Measurements from ENCODE around the gene CYP3A7.
"Not testable (repeated sequence)": the region's sequence is repeated elsewhere in the genome, so short reads cannot be mapped to it uniquely, and the experiment has no call there.

CYP3A7 gene

GRCh38 chr7:99698867-99699730 lies 35.9 kb downstream of the CYP3A7 start:
- not testable (repeated sequence) for DNase-seq

DNA sequence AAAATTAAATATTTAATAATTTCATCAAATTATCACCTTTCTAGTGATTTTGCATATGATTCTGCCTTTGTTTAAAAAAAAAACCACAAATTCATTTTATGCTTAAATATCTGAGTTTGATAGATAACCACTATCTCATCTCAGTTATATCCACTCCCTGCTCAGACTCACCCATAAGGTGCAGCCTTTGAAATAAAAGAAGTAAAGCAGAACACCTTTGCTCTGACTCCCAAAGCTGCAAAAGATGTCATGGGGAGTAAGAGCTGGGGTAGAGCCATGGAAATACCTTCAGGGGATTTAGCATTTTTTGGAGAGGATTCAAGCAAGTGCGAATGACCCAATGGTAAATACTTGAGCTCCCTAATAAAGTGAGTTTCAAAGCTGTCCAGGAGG lies 40.1 kb downstream of the CYP3A7 start:
- DNase-seq, result no peak

GRCh38 chr7:99694201-99694911 lies 40.6 kb downstream of the CYP3A7 start:
- DNase-seq, result no peak

- DNase-seq, result peak; percentile 53
These were observed 41.4 kb downstream of the CYP3A7 start for GRCh38 chr7:99693427-99694200.

- DNase-seq, result no peak
These were observed 41.9 kb downstream of the CYP3A7 start for GRCh38 chr7:99693100-99693426.

DNA sequence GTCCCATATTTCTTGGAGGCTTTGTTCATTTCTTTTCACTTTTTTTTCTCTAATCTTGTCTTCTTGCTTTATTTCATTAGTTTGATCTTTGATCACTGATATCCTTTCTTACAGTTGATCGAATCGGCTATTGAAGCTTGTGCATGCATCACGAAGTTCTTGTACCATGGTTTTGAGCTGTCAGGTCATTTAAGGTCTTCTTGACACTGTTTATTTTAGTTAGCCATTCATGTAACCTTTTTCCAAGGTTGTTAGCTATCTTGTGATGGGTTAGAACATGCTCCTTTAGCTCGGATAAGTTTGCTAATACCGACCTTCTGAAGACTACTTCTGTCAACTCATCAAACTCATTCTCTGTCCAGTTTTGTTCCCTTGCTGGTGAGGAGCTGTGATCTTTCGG lies 42.4 kb downstream of the CYP3A7 start:
- DNase-seq, result not testable (repeated sequence)

DNA sequence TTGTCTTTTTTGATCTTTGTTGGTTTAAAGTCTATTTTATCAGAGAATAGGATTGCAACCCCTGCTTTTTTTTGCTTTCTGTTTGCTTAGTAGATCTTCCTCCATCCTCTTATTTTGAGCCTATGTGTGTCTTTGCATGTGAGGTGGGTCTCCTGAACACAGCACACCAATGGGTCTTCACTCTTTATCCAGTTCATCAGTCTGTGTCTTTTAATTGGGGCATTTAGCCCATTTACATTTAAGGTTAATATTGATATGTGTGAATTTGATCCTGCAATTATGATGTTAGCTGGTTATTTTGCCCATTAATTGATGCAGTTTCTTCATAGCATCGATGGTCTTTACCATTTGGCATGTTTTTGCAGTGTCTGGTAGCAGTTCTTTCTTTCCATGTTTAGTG lies 43.3 kb downstream of the CYP3A7 start:
- not testable (repeated sequence) for DNase-seq

- not testable (repeated sequence) for DNase-seq
These were observed 44.1 kb downstream of the CYP3A7 start for GRCh38 chr7:99690918-99691317.

DNA sequence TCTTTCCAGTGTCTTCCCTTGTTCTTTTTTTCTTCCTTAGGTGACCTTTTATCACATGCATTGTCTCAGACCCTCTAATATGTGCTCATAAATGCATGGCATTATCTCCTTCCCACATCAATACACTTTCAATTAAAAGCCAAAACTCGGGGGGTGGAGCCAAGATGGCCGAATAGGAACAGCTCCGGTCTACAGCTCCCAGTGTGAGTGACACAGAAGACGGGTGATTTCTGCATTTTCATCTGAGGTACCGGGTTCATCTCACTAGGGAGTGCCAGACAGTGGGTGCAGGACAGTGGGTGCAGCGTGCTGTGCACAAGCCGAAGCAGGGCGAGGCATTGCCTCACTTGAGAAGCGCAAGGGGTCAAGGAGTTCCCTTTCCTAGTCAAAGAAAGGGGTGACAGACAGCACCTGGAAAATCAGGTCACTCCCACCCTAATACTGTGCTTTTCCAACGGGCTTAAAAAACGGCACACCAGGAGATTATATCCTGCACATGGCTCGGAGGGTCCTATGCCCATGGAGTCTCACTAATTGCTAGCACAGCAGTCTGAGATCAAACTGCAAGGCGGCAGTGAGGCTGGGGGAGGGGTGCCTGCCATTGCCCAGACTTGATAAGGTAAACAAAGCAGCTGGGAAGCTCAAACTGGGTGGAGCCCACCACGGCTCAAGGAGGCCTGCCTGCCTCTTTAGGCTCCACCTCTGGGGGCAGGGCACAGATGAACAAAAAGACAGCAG lies 49.0 kb downstream of the CYP3A7 start:
- DNase-seq, result not testable (repeated sequence)

GRCh38 chr7:99685129-99685758 lies 49.8 kb downstream of the CYP3A7 start:
- DNase-seq, result no peak

GRCh38 chr7:99679400-99680191 lies 55.4 kb downstream of the CYP3A7 start, which contains the start of gene CYP3A5:
Gene CYP3A5 (minus strand): TSS chr7:99679996. CDS start chr7:99679896, 100 bp downstream.
- DNase-seq, result no peak

GRCh38 chr7:99679032-99679399 lies 56.0 kb downstream of the CYP3A7 start:
- DNase-seq, result no peak

DNA sequence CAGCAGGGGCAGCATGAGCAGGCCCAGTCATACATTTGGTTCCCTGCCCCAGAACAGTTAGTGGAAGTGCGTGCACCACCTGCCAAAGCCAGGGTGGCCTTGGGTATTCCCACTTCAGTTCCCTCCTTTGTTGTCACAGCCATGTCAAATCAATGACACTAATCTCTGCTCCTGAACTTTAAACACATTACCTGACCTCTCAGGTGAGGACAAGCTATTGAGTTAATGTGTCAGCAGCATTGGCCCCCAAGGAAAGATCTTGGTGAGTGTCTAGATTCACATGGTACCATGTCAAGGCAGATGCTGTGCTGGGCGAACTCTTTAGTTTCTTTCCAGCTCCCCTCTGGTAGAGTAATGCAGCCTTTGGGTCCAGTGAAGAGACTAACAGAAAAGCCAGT lies 57.3 kb downstream of the CYP3A7 start:
- DNase-seq, result no peak

DNA sequence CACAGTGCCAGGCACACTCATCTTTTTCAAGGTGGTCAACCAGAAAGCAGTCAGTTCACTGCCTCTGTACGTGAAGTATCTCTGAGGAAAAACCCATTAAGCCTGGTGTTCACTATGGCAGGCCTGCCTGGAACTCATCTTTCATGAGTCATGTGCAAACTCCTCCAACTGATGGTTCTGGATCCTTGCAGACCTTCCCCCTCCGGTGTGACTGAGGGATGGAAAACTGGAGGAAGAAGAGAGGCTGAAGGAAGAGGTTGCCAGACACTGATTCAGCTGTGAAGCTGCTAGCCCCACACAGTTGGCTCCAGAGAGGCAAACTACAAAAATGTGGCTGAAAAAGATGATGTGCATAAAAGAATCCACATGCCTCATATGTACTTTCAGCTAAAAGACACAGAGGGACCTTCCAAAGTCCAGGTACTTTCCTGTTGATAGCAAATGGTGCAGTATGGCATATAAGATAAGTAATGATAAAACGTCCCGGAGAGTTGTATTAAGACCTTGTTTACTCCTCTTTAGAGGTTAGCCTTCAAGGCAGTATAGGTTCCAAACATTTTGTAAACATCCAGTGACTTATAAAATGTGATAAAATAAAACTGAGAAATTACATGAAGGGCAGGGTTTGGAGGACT lies 57.9 kb downstream of the CYP3A7 start:
- no peak for DNase-seq

DNA sequence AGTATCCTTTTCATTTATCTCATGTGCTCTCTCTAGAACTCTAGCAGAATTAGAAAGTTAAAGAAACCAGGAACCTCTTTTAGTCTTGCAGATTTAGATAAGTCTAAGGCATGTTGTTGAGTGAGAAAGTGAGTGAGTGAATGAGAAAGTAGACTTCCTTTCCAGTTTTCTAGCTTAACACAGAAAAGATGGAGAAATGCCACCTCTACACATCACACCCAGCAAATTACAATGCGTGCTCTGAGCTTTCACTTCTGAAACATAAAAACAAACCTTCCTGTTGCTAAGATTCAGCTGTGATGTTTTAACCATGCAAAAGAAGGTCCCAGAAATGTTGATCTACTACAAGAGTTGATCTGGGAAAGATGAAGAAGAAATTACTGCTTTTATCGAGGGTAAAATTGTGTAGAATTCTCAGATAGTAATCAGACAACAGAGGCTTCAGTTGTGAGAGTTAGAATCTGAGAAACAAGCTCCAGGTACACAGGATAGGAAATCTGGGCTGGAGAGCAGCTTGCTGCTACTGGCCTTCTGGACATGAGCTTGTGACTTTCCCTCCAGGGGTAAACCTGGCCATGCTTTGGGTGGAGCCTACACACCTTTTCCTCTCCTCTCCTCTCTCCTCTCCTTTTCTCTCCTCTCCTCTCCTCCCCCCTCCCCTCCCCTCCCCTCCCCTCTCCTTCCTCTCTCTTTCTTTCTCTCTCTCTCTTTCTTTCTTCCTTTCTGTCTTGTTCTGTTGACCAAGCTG lies 59.8 kb downstream of the CYP3A7 start:
- no peak for DNase-seq

DNA sequence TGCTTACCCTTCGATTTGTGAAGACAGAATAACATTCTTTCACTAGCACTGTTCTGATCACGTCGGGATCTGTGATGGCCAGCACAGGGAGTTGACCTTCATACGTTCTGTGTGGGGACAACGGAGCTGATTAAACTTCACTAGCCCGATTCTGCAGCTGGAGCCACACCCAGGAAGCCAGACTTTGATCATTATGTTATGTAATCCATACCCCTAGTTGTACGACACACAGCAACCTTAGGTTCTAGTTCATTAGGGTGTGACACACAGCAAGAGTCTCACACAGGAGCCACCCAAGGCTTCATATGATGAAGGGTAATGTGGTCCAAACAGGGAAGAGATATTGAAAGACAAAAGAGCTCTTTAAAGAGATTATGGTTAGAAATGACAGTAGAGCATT lies 62.4 kb downstream of the CYP3A7 start:
- no peak for DNase-seq

- DNase-seq, result no peak
These were observed 65.2 kb downstream of the CYP3A7 start for GRCh38 chr7:99669782-99670181.

GRCh38 chr7:99668541-99668940 lies 66.5 kb downstream of the CYP3A7 start:
- DNase-seq, result no peak

GRCh38 chr7:99667179-99667578 lies 67.8 kb downstream of the CYP3A7 start:
- no peak for DNase-seq

DNA sequence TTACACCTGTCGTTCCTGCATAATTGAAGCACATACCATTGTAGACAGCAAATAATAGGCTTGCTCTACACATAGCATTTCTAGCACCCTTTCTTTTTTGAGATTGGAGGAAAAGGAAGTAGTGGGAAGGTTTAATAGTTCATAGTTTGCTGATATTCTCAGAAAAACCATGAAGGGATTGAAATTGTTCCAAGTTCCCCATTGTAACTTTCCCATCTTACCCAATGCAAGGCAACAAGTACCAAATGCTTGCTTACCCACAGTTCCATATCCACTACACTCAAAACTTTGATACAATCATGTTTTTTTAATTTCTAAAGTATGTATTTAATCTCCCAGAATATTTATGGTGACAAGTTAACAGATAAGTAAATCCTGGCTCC lies 69.0 kb downstream of the CYP3A7 start:
- no peak for DNase-seq
